SJCRH30 (cell line): ENCODE measurements around the gene NCR3LG1. TPM values are rescaled to one million over a fixed set of nuclear protein-coding genes. Genes with fewer than 3 reads are reported as not detected.

ENCODE experiments used
- DNase-seq, 2 experiments: peaks; one replicate each; pipeline ENCODE4 v3.0.0-alpha.2; 2015 to 2020
- H3K27ac ChIP-seq: fragments of 250-450 bp; sonication (Bioruptor Pico); 2 replicates; pipeline ENCODE4 v1.5.1; 2020; ENCODE audit warnings: mild to moderate bottlenecking, moderate library complexity
- H3K27me3 ChIP-seq: fragments of 250-450 bp; sonication (Bioruptor Pico); 2 replicates; pipeline ENCODE4 v1.5.1; 2020; ENCODE audit warnings: mild to moderate bottlenecking, moderate library complexity
- H3K36me3 ChIP-seq: fragments of 250-450 bp; sonication (Bioruptor Pico); 2 replicates; pipeline ENCODE4 v1.5.1; 2020; ENCODE audit warnings: mild to moderate bottlenecking, moderate library complexity
- H3K4me1 ChIP-seq: fragments of 250-450 bp; sonication (Bioruptor Pico); 2 replicates; pipeline ENCODE4 v1.5.1; 2020; ENCODE audit warnings: mild to moderate bottlenecking, moderate library complexity
- H3K4me3 ChIP-seq: fragments of 250-450 bp; sonication (Bioruptor Pico); 2 replicates; pipeline ENCODE4 v1.5.1; 2020; ENCODE audit warnings: mild to moderate bottlenecking, moderate library complexity
- H3K9me3 ChIP-seq: fragments of 250-450 bp; sonication (Bioruptor Pico); replicated peaks from 2 replicates; pipeline ENCODE4 v1.5.1; 2020; ENCODE audit warnings: mild to moderate bottlenecking, moderate library complexity
- total RNA-seq: library from RNA; depleted of rRNA; stranded (reverse); fragments of >200 nt; shearing (Covaris generic); gene quantifications from 2 replicates; pipeline ENCODE4 v1.2.3, GENCODE V29; 2014

Gene NCR3LG1
- total RNA-seq, 1 experiment from 2014 or later: 8.1 TPM

DNA sequence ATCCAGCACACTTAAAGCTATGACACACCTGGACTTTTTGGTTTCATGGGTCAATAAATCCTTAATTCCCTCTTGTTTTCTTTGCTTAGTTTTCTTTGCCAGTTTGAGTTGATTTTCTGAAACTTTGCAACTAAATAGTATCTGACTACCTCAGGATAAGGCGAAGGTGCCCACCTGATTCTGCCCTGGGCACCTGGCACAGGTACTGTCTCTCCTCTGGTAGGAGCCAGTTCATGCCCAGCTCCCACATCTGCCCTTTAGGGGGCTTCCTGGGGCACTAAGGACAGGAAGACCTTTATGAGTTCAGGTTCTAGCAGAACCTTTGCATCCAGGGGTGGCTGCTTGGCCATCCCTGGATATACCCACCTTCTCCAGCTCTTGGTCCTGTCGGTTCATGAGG lies 56.4 kb downstream of the NCR3LG1 start:
- DNase-seq: no peak
- no peaks in the 10 kb centered on the region for H3K9me3 ChIP-seq
- H3K27me3 ChIP-seq: no peaks in the 10 kb centered on the region
- no peak overlapping the region for H3K27ac ChIP-seq
- peaks cover 21% of the 10 kb centered on the region for H3K4me1 ChIP-seq
- no peak overlapping the region for H3K4me3 ChIP-seq
- no peaks in the 10 kb centered on the region for H3K36me3 ChIP-seq

- Histone ChIP-seq H3K27ac (no peak overlapping the region), H3K9me3 (no peaks in the 10 kb centered on the region), H3K36me3 (no peaks in the 10 kb centered on the region), H3K27me3 (no peaks in the 10 kb centered on the region), H3K4me3 (no peak overlapping the region), H3K4me1 (peaks cover 20% of the 10 kb centered on the region)
- no peak for DNase-seq
These were observed 57.0 kb downstream of the NCR3LG1 start for GRCh38 chr11:17408641-17409040.

DNA sequence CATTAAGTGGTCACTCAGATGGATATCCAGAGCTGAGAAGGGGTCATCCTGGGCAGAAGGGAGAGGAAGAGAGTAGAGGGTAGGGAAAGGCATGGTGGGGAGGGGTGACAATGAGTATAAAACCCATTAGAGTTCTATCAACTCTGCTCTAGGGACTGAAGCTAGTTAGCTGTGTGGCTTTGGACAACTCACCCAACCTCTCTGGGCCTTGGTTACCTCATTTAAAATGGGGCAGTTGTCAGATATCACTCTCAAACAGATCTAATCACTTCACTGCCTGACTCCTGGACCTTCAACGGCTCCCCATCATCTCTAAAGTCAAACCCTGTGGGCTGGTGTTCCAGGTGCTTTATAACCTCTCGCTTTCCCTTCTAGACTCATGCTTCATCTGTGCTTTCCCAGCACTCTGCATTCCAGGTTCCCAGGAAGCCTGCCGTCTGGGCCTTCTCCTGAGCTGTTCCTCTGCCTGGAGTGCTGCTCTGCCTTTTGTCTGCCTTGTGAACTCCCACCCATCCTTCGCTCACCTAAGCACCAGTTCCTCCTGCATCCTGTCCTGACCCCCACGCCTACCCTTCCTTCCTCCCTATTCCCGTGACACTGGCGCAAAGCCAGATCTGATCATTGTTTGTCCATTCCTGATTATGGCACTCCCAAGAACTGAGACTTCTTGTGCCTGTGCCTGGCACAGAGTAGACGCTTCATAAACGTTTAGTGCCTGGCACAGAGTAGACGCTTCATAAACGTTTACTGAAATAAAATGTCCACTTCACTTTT lies 59.2 kb downstream of the NCR3LG1 start:
- no peak overlapping the region for H3K4me3 ChIP-seq
- DNase-seq: no peak
- no peaks in the 10 kb centered on the region for H3K36me3 ChIP-seq
- no peak overlapping the region for H3K27ac ChIP-seq
- H3K4me1 ChIP-seq: peaks cover 4% of the 10 kb centered on the region
- H3K9me3 ChIP-seq: no peaks in the 10 kb centered on the region
- no peaks in the 10 kb centered on the region for H3K27me3 ChIP-seq

DNA sequence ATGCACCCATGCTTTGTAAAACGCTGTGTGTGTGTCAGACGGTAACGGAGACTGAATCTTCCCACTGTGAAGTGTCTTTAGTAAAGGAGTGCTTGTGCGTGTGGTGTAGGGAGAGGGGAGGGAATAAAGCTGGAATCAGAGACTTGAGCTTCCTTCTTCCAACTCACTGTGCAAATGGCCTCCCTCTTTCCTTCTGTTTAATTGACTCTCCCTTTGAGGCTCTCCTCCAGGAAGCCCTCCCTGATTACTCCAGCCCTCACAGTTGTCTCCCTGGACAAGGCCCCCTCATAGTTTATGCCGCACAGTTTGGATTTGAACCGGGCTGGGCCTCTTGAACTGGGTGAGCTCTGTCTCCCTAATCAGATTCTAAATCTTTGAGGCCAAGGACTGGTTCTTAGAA lies 59.8 kb downstream of the NCR3LG1 start:
- Histone ChIP-seq H3K36me3 (no peaks in the 10 kb centered on the region), H3K27ac (no peak overlapping the region), H3K9me3 (no peaks in the 10 kb centered on the region), H3K4me1 (no peaks in the 10 kb centered on the region), H3K27me3 (no peaks in the 10 kb centered on the region), H3K4me3 (no peak overlapping the region)
- no peak for DNase-seq

DNA sequence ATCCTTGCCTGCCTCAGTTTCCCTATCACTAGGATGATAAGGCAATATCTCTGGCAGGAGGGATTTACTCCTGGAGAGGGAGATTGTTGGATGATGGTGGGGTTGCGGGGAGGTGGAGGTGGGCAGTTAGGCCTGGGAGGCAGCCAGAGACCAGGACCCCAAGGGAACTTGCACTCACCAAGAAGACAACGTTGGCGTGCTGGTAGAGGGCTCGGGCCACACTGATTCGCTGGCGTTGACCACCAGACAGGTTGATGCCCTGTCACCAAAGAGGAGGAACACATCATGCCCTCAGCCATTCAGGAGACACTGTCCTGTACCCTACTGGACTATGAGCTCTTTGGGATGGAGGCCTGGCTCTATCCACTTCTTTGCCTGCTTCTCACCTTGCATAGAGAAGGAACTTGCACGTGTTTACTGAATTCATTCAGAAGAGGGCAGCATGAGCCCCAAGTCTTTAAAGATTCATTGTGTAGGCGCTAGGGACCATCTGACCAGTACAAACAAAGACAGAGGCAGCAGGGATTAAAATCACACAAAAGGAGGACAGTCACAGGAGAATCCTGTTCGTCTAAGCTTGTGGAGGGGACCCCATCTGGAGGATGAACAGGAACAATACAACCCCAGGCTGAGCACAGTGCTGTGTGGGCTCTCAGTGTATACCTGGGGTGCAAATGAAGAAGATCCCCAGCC lies 61.0 kb downstream of the NCR3LG1 start:
- no peaks in the 10 kb centered on the region for H3K9me3 ChIP-seq
- DNase-seq: no peak
- H3K4me3 ChIP-seq: no peak overlapping the region
- no peak overlapping the region for H3K27ac ChIP-seq
- H3K36me3 ChIP-seq: no peaks in the 10 kb centered on the region
- no peaks in the 10 kb centered on the region; the same call in 1 of the 2 replicates for H3K27me3 ChIP-seq
- H3K4me1 ChIP-seq: no peaks in the 10 kb centered on the region

GRCh38 chr11:17413414-17414316 lies 62.1 kb downstream of the NCR3LG1 start:
- Histone ChIP-seq H3K27ac (no peak overlapping the region), H3K9me3 (no peaks in the 10 kb centered on the region), H3K4me1 (no peaks in the 10 kb centered on the region), H3K36me3 (no peaks in the 10 kb centered on the region), H3K27me3 (no peaks in the 10 kb centered on the region; the same call in 1 of the 2 replicates), H3K4me3 (no peak overlapping the region)
- no peak for DNase-seq

GRCh38 chr11:17414317-17414737 lies 62.7 kb downstream of the NCR3LG1 start:
- H3K4me1 ChIP-seq: no peaks in the 10 kb centered on the region
- no peak overlapping the region for H3K27ac ChIP-seq
- H3K4me3 ChIP-seq: no peak overlapping the region
- no peaks in the 10 kb centered on the region; the same call in 1 of the 2 replicates for H3K27me3 ChIP-seq
- no peaks in the 10 kb centered on the region for H3K36me3 ChIP-seq
- no peaks in the 10 kb centered on the region for H3K9me3 ChIP-seq
- no peak for DNase-seq

GRCh38 chr11:17414992-17415391 lies 63.4 kb downstream of the NCR3LG1 start:
- no peaks in the 10 kb centered on the region for H3K36me3 ChIP-seq
- H3K9me3 ChIP-seq: no peaks in the 10 kb centered on the region
- no peak overlapping the region for H3K4me3 ChIP-seq
- no peak for DNase-seq
- H3K4me1 ChIP-seq: no peaks in the 10 kb centered on the region
- no peak overlapping the region for H3K27ac ChIP-seq
- H3K27me3 ChIP-seq: no peaks in the 10 kb centered on the region; the same call in 1 of the 2 replicates

DNA sequence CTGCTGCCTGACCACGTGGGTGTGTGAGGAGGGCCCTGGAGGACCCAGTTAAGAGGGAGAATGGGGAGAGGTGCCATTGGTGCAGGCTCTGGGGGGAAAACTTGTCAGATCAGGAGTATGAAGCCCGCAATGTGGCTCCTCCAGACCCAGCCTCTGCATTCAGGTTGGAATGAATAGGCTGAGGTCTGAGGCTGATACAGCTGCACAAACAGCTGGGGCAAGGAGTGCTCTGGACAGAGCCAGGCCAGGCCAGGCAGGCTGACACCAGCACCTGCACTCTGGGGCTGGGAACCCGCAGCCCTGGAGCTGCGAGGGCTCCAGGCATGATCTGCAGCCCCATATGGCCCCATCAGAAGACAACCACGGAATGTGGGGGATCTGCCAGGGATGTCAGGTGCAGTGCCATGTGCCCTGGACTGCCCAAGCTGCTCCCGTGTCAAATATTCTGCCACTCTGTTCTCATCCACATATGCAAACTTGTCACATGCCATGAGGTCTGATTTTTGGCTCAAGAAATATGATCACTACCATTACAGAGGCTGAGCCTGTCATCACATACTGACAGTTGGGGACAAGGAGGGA lies 64.0 kb downstream of the NCR3LG1 start:
- no peak for DNase-seq
- Histone ChIP-seq H3K9me3 (no peaks in the 10 kb centered on the region), H3K27ac (no peak overlapping the region), H3K4me1 (no peaks in the 10 kb centered on the region), H3K36me3 (no peaks in the 10 kb centered on the region), H3K27me3 (no peaks in the 10 kb centered on the region; the same call in 1 of the 2 replicates), H3K4me3 (no peak overlapping the region)

DNA sequence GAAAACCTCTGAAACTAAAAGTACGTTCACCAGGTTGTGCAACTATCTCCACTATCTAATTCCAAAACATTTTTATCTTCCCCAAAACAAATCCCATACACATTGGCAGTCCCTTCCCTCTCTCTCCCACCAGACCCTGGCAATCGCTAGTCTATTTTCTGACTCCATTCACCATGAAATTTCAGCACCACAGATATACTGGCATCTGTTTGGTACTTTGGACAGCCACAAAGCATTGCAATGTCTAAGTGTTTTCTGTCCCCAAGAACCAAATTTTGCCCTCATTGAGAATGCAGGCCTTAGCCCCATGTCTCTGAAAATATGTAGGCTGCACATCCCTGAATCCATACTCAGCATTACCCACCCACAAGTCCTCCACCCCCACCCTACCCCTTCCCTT lies 64.9 kb downstream of the NCR3LG1 start:
- H3K27ac ChIP-seq: no peak overlapping the region
- H3K36me3 ChIP-seq: no peaks in the 10 kb centered on the region
- H3K9me3 ChIP-seq: no peaks in the 10 kb centered on the region
- no peaks in the 10 kb centered on the region for H3K4me1 ChIP-seq
- H3K27me3 ChIP-seq: no peaks in the 10 kb centered on the region; the same call in 1 of the 2 replicates
- H3K4me3 ChIP-seq: no peak overlapping the region
- DNase-seq: no peak

DNA sequence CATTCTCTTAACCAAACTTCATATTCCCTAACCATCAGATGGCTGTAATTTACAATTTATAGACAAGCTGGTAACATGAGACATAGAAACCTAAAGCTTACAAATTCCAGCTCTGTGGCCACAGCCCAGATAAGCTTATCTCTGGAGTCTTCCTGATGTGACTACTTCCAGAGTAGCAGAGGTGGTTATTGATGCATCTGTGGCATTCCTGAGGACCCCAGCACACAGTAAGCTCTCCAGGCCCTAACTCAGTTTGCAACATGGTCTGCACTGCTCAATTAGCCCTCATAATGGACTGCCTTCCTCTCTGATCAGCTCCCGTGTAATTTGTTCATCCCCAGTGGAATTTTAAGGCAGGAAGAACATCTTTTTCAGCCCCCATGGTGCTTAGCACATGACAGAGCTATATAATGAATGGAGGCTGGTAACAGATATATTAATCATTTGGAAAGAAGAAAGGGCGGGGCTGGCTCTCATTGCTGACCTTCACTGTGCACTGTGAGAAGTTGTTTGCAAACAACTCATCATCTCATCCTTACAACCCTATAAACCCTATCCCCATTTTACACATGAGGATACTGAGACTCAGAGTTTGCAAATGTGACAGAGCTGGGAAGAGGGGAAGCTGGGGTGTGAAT lies 67.0 kb downstream of the NCR3LG1 start:
- Histone ChIP-seq H3K4me3 (no peak overlapping the region), H3K9me3 (no peaks in the 10 kb centered on the region), H3K27ac (no peak overlapping the region), H3K4me1 (no peaks in the 10 kb centered on the region), H3K36me3 (no peaks in the 10 kb centered on the region), H3K27me3 (no peaks in the 10 kb centered on the region; the same call in 1 of the 2 replicates)
- no peak for DNase-seq

DNA sequence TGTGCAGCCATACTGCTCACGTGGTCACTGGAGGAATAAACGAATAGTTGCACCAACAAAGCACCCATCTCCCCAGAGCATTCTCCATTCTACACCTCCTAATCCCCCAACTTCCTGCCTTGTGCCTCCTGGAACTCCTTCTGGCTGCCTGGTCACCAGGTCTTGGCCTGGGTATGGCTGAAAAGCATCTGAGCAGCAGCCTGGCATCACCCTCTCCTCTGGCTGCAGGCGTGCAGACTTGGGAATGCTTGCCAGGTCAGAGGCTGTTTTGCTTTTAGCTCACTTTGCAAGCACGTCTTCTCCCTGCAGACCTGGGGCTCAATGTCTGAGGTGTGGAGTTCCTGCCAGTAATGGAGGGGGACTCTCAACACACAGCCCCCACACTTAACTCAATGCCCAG lies 70.2 kb downstream of the NCR3LG1 start:
- Histone ChIP-seq H3K27me3 (peaks cover 3% of the 10 kb centered on the region; the same call in 1 of the 2 replicates), H3K4me1 (no peaks in the 10 kb centered on the region), H3K9me3 (no peaks in the 10 kb centered on the region), H3K27ac (no peak overlapping the region), H3K4me3 (no peak overlapping the region), H3K36me3 (no peaks in the 10 kb centered on the region)
- DNase-seq: no peak

DNA sequence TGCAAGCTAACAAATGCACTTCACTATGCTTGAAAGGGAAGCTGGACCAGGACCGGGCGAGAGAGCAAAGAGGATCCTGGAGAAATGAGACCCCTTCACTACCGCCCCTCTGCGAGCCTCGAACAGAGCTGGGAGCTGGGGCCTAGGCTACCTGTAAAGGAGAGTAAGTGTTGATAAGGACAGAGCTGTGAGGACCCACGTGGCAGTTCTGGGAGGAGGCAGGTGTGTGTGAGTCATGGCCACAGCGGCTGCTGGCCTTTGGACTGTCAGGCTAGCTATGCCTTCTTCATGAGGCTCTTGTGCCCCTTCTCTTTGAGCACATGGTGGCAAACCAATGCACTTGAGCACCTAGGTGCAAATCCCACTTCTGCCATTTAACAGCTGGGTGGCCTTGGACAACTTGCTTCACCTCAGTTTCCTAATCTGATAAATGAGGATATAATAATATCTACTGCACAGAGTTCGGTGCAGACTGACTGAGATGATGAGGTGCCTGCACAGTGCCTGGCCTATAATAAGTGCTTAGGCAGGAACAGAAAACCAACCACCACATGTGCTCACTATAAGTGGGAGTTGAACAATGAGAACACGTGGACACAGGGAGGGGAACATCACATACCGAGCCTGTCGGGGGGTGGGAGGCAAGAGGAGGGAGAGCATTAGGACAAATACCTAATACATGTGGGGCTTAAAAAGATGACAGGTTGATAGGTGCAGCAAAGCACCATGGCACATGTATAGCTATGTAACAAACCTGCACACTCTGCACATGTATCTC lies 72.1 kb downstream of the NCR3LG1 start:
- Histone ChIP-seq H3K36me3 (no peaks in the 10 kb centered on the region), H3K4me1 (no peaks in the 10 kb centered on the region), H3K27me3 (0 out of 2 replicates have a peak, but pooled peaks cover 3% of the 10 kb centered on the region), H3K27ac (no peak overlapping the region), H3K4me3 (no peak overlapping the region), H3K9me3 (no peaks in the 10 kb centered on the region)
- no peak for DNase-seq
